ENCODE measurements around the gene BICC1.

The BICC1 gene

DNA sequence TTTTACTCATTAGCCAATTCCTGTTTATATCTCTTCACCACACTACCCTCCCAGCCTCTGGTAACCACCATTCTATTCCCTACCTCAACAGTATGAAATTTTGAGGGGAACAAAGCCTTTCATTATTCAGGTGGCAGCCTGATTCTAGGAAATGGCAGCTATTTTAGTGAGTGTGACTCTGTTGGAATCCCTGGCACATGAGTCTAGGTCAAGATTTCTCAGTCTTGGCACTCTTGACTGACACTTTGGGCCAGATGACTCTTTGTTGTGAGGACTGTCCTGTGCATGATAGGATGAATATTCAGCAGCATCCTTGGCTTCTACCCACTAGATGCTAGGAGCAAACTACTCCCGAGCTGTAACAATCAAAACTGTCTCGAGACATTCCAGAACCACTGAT, 341.0 kb downstream of the BICC1 start:
- Histone ChIP-seq H3K4me3 (replicated peaks; ENCODE audit: insufficient read depth, low read length) (no peak overlapping the region), H3K27ac (replicated peaks) (no peak overlapping the region), H3K27me3 (ENCODE audit: insufficient read depth, poor library complexity, severe bottlenecking) (no peaks in the 10 kb centered on the region)
- no peak for DNase-seq (ENCODE audit: low read depth in 1 of 2, low spot score in 1 of 2)
- no peak for TF ChIP-seq GABPA (IDR thresholded peaks at IDR 0.05; ENCODE audit: low read depth)
- no peak for TF ChIP-seq POLR2AphosphoS5 (IDR thresholded peaks at IDR 0.05; ENCODE audit: low read depth)
- TF ChIP-seq SPI1 (IDR thresholded peaks at IDR 0.05; ENCODE audit: borderline replicate concordance, low read depth): no peak
- TF ChIP-seq, protein P1, sequence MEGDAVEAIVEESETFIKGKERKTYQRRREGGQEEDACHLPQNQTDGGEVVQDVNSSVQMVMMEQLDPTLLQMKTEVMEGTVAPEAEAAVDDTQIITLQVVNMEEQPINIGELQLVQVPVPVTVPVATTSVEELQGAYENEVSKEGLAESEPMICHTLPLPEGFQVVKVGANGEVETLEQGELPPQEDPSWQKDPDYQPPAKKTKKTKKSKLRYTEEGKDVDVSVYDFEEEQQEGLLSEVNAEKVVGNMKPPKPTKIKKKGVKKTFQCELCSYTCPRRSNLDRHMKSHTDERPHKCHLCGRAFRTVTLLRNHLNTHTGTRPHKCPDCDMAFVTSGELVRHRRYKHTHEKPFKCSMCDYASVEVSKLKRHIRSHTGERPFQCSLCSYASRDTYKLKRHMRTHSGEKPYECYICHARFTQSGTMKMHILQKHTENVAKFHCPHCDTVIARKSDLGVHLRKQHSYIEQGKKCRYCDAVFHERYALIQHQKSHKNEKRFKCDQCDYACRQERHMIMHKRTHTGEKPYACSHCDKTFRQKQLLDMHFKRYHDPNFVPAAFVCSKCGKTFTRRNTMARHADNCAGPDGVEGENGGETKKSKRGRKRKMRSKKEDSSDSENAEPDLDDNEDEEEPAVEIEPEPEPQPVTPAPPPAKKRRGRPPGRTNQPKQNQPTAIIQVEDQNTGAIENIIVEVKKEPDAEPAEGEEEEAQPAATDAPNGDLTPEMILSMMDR (IDR thresholded peaks at IDR 0.05; ENCODE audit: insufficient read depth, low read length): no peak
- TF ChIP-seq, protein P2, sequence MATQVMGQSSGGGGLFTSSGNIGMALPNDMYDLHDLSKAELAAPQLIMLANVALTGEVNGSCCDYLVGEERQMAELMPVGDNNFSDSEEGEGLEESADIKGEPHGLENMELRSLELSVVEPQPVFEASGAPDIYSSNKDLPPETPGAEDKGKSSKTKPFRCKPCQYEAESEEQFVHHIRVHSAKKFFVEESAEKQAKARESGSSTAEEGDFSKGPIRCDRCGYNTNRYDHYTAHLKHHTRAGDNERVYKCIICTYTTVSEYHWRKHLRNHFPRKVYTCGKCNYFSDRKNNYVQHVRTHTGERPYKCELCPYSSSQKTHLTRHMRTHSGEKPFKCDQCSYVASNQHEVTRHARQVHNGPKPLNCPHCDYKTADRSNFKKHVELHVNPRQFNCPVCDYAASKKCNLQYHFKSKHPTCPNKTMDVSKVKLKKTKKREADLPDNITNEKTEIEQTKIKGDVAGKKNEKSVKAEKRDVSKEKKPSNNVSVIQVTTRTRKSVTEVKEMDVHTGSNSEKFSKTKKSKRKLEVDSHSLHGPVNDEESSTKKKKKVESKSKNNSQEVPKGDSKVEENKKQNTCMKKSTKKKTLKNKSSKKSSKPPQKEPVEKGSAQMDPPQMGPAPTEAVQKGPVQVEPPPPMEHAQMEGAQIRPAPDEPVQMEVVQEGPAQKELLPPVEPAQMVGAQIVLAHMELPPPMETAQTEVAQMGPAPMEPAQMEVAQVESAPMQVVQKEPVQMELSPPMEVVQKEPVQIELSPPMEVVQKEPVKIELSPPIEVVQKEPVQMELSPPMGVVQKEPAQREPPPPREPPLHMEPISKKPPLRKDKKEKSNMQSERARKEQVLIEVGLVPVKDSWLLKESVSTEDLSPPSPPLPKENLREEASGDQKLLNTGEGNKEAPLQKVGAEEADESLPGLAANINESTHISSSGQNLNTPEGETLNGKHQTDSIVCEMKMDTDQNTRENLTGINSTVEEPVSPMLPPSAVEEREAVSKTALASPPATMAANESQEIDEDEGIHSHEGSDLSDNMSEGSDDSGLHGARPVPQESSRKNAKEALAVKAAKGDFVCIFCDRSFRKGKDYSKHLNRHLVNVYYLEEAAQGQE (IDR thresholded peaks at IDR 0.05; ENCODE audit: insufficient replicate concordance, low read depth): no peak

DNA sequence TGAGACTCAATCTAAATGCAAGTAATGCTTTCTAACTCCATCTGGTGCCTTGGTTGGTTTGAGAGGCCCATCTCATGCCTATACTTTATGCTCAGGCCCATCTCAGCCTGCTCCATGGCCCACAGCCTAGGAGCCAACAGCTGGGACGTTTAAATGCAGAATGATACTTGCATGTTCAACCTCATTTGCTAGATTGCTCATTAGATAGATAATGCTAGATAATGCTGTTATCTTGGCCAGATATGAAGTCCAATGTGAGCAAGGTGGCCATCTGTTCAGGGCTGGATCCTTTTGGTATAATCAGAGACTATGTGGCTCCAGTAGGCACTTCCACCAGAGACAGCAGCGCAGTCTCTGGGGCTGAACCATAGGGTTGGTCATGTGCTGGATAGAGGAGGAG, 342.1 kb downstream of the BICC1 start:
- DNase-seq (ENCODE audit: low read depth in 1 of 2, low spot score in 1 of 2): no peak
- H3K4me3 ChIP-seq (replicated peaks; ENCODE audit: insufficient read depth, low read length): no peak overlapping the region
- no peaks in the 10 kb centered on the region for H3K27me3 ChIP-seq (ENCODE audit: insufficient read depth, poor library complexity, severe bottlenecking)
- H3K27ac ChIP-seq (replicated peaks): no peak overlapping the region
- TF ChIP-seq, protein P1 (IDR thresholded peaks at IDR 0.05; ENCODE audit: insufficient read depth, low read length): no peak
- TF ChIP-seq, protein P2 (IDR thresholded peaks at IDR 0.05; ENCODE audit: insufficient replicate concordance, low read depth): no peak
- TF ChIP-seq GABPA (IDR thresholded peaks at IDR 0.05; ENCODE audit: low read depth) (no peak), SPI1 (IDR thresholded peaks at IDR 0.05; ENCODE audit: borderline replicate concordance, low read depth) (no peak)

DNA sequence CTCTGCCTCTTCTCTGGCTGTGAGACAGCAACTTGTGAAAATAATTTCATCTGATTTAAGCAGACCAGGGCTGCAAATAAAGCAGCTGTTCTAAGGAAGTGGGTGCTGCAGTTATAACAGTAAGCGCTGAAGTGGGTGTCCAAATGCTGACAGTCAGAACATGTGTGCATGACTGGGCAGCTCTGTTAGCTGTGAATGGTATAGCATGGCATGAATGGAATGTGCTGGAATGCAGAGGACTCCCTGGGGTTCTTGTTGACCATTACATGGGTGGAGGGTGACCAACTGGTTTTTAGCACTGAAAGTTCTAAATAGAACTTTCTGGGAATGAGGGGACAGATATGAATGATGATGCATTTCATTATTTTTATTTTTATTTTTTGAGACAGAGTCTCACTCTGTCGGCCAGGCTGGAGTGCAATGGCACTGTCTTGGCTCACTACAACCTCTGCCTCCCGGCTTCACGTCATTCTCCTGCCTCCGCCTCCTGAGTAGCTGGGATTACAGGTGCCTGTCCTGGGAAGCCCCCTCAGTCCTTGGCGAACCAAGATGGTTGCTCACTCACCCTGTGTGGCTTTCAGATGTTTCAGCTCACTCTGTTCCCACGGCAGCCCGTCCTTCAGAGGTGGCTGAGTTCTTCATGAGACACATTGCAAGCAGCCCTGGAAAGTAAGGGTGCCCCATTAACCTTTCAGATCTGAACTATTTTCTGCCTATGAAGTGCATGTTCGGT, 344.0 kb downstream of the BICC1 start:
- no peak for TF ChIP-seq SPI1 (IDR thresholded peaks at IDR 0.05; ENCODE audit: borderline replicate concordance, low read depth)
- TF ChIP-seq POLR2AphosphoS5 (IDR thresholded peaks at IDR 0.05; ENCODE audit: low read depth): no peak
- TF ChIP-seq, protein P1 (IDR thresholded peaks at IDR 0.05; ENCODE audit: insufficient read depth, low read length): no peak
- TF ChIP-seq GABPA (IDR thresholded peaks at IDR 0.05; ENCODE audit: low read depth): no peak
- TF ChIP-seq, protein P2 (IDR thresholded peaks at IDR 0.05; ENCODE audit: insufficient replicate concordance, low read depth): no peak
- no peak for DNase-seq (ENCODE audit: low read depth in 1 of 2, low spot score in 1 of 2)
- no peak overlapping the region for H3K4me3 ChIP-seq (replicated peaks; ENCODE audit: insufficient read depth, low read length)
- no peak overlapping the region for H3K27ac ChIP-seq (replicated peaks)
- no peaks in the 10 kb centered on the region for H3K27me3 ChIP-seq (ENCODE audit: insufficient read depth, poor library complexity, severe bottlenecking)

Data from HL-60 (cell line).